Measurements from ENCODE around the gene TNFSF8. TPM values are rescaled to one million over a fixed set of nuclear protein-coding genes. Genes with fewer than 3 reads are reported as not detected.

TNFSF8 gene
- total RNA-seq, 4 donors from 2014 or later = 0.51 to 1.5 (median 1.1) TPM

DNA sequence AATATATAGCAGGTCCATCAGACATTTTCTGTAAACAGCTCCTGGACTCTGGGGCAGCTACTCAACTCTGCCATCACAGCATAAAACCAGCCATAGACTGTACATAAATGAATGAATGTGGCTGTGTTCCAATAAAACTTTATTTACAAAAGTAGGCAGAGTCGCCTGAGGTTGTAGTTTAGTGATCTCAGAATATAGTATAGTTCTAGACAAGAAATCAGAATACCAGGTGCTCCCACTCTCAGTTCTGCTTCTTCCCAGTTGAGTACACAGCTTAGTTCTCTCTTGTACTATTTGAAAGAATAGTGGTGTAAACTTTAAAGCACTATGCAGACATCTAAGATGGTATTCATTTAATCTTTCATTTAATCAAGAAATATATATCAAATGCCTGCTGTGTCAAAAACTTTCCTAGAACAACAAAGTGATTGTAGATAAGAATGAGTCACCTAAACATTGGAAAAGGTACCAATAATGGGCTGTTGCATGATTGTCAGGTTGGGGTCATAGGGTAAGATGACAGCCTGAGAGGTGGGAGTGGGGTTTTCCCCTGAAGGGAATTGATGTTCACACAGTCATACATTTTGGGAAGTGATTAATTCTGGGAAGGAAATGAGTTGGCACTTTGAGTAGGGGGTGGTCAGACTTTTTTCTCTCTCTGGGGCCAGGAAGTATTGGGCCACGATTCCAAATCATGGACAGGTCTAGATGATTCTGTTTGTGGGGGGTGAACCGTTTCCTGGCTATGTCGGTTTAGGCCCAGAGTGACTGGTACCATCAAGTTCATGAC is 37.0 kb downstream of the TNFSF8 start:
- Histone ChIP-seq H3K36me3 (no peaks in the 10 kb centered on the region), H3K4me1 (no peaks in the 10 kb centered on the region), H3K27ac (no peak overlapping the region), H3K4me3 (no peak overlapping the region), H3K27me3 (no peaks in the 10 kb centered on the region), H3K9me3 (no peaks in the 10 kb centered on the region)
- intact Hi-C loops (cut with DNase I; ENCODE audit: low total_unique reads) = no loop called here
- TF ChIP-seq, protein P1, sequence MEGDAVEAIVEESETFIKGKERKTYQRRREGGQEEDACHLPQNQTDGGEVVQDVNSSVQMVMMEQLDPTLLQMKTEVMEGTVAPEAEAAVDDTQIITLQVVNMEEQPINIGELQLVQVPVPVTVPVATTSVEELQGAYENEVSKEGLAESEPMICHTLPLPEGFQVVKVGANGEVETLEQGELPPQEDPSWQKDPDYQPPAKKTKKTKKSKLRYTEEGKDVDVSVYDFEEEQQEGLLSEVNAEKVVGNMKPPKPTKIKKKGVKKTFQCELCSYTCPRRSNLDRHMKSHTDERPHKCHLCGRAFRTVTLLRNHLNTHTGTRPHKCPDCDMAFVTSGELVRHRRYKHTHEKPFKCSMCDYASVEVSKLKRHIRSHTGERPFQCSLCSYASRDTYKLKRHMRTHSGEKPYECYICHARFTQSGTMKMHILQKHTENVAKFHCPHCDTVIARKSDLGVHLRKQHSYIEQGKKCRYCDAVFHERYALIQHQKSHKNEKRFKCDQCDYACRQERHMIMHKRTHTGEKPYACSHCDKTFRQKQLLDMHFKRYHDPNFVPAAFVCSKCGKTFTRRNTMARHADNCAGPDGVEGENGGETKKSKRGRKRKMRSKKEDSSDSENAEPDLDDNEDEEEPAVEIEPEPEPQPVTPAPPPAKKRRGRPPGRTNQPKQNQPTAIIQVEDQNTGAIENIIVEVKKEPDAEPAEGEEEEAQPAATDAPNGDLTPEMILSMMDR (IDR thresholded peaks at IDR 0.05) = no peak
- TF ChIP-seq POLR2A (IDR thresholded peaks at IDR 0.05) = no peak
- no peak for DNase-seq

DNA sequence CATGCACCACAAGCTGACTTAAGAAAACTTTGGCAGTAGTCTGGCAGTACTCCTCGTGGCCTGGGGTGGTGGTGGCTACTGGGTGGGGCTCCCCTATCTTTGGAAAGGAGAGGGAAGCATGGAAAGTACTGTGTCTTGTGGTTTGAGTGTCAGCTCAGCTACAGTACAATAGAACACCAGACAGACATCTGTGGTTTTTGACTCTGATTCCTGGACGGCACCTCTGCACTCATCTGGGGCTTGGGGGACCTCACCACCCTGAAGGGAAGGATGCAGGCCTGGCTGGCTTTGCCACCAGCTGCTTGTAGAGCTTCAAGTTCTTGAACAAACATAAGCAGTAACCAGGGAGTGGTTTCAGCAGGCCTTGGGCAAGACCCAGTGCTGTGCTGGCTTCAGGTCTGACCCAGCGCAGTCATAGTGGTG is 40.6 kb downstream of the TNFSF8 start:
- no peaks in the 10 kb centered on the region for H3K36me3 ChIP-seq
- intact Hi-C loops (cut with DNase I; ENCODE audit: low total_unique reads) = no loop called here
- no peak overlapping the region for H3K27ac ChIP-seq
- DNase-seq = no peak
- H3K27me3 ChIP-seq = no peaks in the 10 kb centered on the region
- TF ChIP-seq, protein P1 (IDR thresholded peaks at IDR 0.05) = no peak
- TF ChIP-seq POLR2A (IDR thresholded peaks at IDR 0.05) = no peak
- H3K9me3 ChIP-seq = no peaks in the 10 kb centered on the region
- no peak overlapping the region for H3K4me3 ChIP-seq
- no peaks in the 10 kb centered on the region for H3K4me1 ChIP-seq

DNA sequence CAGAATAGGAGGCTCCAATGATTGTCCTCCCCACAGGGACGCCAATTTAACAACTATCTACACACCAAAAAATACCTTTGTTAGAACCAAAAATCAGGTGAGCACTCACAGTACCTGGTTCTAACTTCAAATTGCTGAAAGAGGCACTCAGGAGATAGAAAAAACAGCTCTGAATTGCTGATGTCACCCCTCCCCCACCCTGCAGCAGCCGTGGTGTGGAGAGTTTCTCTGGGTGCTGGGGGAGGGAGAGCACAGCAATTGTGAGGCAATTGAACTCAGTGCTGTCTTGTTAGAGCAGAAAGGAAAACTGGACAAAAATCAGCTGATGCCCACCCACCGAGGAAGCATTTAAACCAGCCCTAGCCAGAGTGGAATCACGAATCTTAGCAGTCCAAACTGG is 41.8 kb downstream of the TNFSF8 start:
- H3K27me3 ChIP-seq = no peaks in the 10 kb centered on the region
- H3K4me1 ChIP-seq = no peaks in the 10 kb centered on the region
- no peaks in the 10 kb centered on the region for H3K36me3 ChIP-seq
- intact Hi-C loops (cut with DNase I; ENCODE audit: low total_unique reads) = no loop called here
- no peaks in the 10 kb centered on the region for H3K9me3 ChIP-seq
- no peak for DNase-seq
- no peak overlapping the region for H3K4me3 ChIP-seq
- TF ChIP-seq, protein P1 (IDR thresholded peaks at IDR 0.05) = no peak
- no peak for TF ChIP-seq POLR2A (IDR thresholded peaks at IDR 0.05)
- H3K27ac ChIP-seq = no peak overlapping the region

DNA sequence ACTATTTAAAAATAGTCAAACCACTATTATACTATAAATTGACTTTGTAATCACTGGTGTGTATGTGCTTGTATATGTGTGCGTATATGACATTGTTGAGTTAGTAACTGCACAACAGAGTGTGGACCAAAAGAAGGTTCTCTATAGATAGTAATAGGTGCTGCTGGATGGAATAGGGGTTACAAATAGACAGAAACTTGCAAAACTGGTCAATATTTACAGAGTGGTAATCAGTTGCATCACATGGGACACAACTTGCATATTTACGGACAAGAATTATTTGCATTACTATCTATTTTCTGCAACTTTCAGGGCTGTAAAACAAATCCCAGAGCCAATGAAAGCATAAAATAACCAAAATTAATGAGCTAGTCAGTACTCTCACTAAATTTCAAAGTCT is 42.4 kb downstream of the TNFSF8 start:
- no peak for TF ChIP-seq POLR2A (IDR thresholded peaks at IDR 0.05)
- TF ChIP-seq, protein P1 (IDR thresholded peaks at IDR 0.05) = no peak
- H3K27me3 ChIP-seq = no peaks in the 10 kb centered on the region
- no peaks in the 10 kb centered on the region for H3K36me3 ChIP-seq
- H3K27ac ChIP-seq = no peak overlapping the region
- intact Hi-C loops (cut with DNase I; ENCODE audit: low total_unique reads) = no loop called here
- H3K9me3 ChIP-seq = no peaks in the 10 kb centered on the region
- H3K4me1 ChIP-seq = no peaks in the 10 kb centered on the region
- no peak overlapping the region for H3K4me3 ChIP-seq
- no peak for DNase-seq

DNA sequence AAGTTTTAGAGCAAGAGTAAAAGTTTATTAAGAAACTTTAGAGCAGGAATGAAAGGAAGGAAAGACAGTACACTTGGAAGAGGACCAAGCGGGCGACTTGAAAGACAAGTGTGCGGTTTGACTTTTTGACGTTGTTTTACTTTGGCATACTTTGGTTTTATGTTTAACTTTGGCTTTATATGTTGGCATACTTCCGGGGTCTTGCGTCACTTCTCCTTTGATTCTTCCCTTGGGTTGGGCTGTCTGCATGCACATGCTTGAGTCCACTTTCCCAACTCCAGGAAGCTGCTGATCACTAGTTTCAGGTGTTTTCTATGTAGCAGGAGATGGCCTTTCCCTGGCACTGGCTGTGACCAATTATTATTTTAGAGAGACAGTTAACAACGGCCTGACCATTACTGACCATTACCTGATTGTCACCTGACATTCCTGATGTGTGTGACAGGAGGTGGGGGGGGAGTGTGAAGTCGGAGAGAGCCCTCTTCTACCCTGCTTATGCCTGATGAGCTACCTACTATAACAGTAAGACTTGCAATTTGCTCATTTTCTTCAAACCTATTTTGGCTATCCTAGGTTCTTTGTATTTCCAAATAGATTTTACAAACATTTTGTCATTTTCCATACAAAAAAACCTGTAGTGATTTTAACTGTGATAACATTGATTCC is 45.5 kb downstream of the TNFSF8 start:
- no peaks in the 10 kb centered on the region for H3K36me3 ChIP-seq
- DNase-seq = no peak
- H3K4me1 ChIP-seq = no peaks in the 10 kb centered on the region
- H3K27me3 ChIP-seq = no peaks in the 10 kb centered on the region
- no peak for TF ChIP-seq POLR2A (IDR thresholded peaks at IDR 0.05)
- TF ChIP-seq, protein P1 (IDR thresholded peaks at IDR 0.05) = no peak
- no peak overlapping the region for H3K4me3 ChIP-seq
- no peak overlapping the region for H3K27ac ChIP-seq
- H3K9me3 ChIP-seq = no peaks in the 10 kb centered on the region
- intact Hi-C loops (cut with DNase I; ENCODE audit: low total_unique reads) = no loop called here
